ENCODE measurements around the gene TOM1.

Gene TOM1

GRCh38 chr22:35299673-35300499 lies at the start of gene TOM1:
TSS of gene TOM1 (plus strand) at chr22:35299894. CDS start at chr22:35299929, 35 bp downstream.
- DNase-seq (ENCODE audit: low read depth, low spot score), result peak; percentile 92

- DNase-seq (ENCODE audit: low read depth, low spot score), result no peak
These were observed 49.5 kb upstream of the TOM1 start for GRCh38 chr22:35250156-35250555.

GRCh38 chr22:35253946-35254345 lies 45.7 kb upstream of the TOM1 start:
- no peak for DNase-seq (ENCODE audit: low read depth, low spot score)

GRCh38 chr22:35257002-35257320 lies 42.7 kb upstream of the TOM1 start:
- DNase-seq (ENCODE audit: low read depth, low spot score), result no peak

GRCh38 chr22:35257321-35258190 lies 42.1 kb upstream of the TOM1 start, which contains the start of gene HMGXB4:
TSS of gene HMGXB4 (plus strand) at chr22:35257493. CDS start at chr22:35262391, 4,898 bp downstream.
- peak; percentile 65 for DNase-seq (ENCODE audit: low read depth, low spot score)

GRCh38 chr22:35258191-35258988 lies 41.3 kb upstream of the TOM1 start:
- DNase-seq (ENCODE audit: low read depth, low spot score), result no peak

- no peak for DNase-seq (ENCODE audit: low read depth, low spot score)
These were observed 34.7 kb upstream of the TOM1 start for GRCh38 chr22:35264986-35265385.

GRCh38 chr22:35266277-35266676 lies 33.4 kb upstream of the TOM1 start:
- no peak for DNase-seq (ENCODE audit: low read depth, low spot score)

- DNase-seq (ENCODE audit: low read depth, low spot score), result no peak
These were observed 30.1 kb upstream of the TOM1 start for GRCh38 chr22:35269630-35270029.

- no peak for DNase-seq (ENCODE audit: low read depth, low spot score)
These were observed 25.4 kb upstream of the TOM1 start for GRCh38 chr22:35274154-35274871.

GRCh38 chr22:35275580-35275979 lies 24.1 kb upstream of the TOM1 start:
- DNase-seq (ENCODE audit: low read depth, low spot score), result no peak

GRCh38 chr22:35276019-35276418 lies 23.7 kb upstream of the TOM1 start:
- no peak for DNase-seq (ENCODE audit: low read depth, low spot score)

- DNase-seq (ENCODE audit: low read depth, low spot score), result no peak
These were observed 11.6 kb upstream of the TOM1 start for GRCh38 chr22:35288116-35288515.

GRCh38 chr22:35292786-35293185 lies 6.9 kb upstream of the TOM1 start:
- no peak for DNase-seq (ENCODE audit: low read depth, low spot score)

GRCh38 chr22:35296051-35296450 lies 3.6 kb upstream of the TOM1 start:
- no peak for DNase-seq (ENCODE audit: low read depth, low spot score)

- DNase-seq (ENCODE audit: low read depth, low spot score), result no peak
These were observed 449 bp upstream of the TOM1 start for GRCh38 chr22:35299217-35299672.

GRCh38 chr22:35301372-35301874 lies 1.7 kb downstream of the TOM1 start:
- no peak for DNase-seq (ENCODE audit: low read depth, low spot score)

GRCh38 chr22:35303029-35303624 lies 3.4 kb downstream of the TOM1 start:
- DNase-seq (ENCODE audit: low read depth, low spot score), result no peak

GRCh38 chr22:35305525-35306070 lies 5.9 kb downstream of the TOM1 start:
- no peak for DNase-seq (ENCODE audit: low read depth, low spot score)

- DNase-seq (ENCODE audit: low read depth, low spot score), result no peak
These were observed 6.8 kb downstream of the TOM1 start for GRCh38 chr22:35306350-35306967.
